Sigmoid colon (tissue), 7 donors: ENCODE results near the gene PLD1. TPM values are rescaled to one million over a fixed set of nuclear protein-coding genes. Genes with fewer than 3 reads are reported as not detected.

Source experiments
- DNase-seq: peaks from one replicate; pipeline ENCODE4 v3.0.0-alpha.2; 2019
- H3K27ac ChIP-seq, 4 donors: fragments of 200-600 bp; sonication (generic); one replicate each; pipeline ENCODE4 v1.5.1; 2016 to 2019; ENCODE audit warnings: mild to moderate bottlenecking in 1 of 4
- H3K27me3 ChIP-seq, 3 donors: fragments of 200-600 bp; sonication (generic); one replicate each; pipeline ENCODE4 v1.5.1; 2019; ENCODE audit warnings: mild to moderate bottlenecking in 1 of 3
- H3K36me3 ChIP-seq, 4 donors: fragments of 200-600 bp; sonication (generic); one replicate each; pipeline ENCODE4 v1.5.1; 2016 to 2019
- H3K4me1 ChIP-seq, 4 donors: fragments of 200-600 bp; sonication (generic); one replicate each; pipeline ENCODE4 v1.5.1; 2017 to 2019
- H3K4me3 ChIP-seq, 4 donors: fragments of 200-600 bp; sonication (generic); one replicate each; pipeline ENCODE4 v1.5.1; 2017 to 2019; ENCODE audit warnings: mild to moderate bottlenecking in 2 of 4, moderate library complexity in 1 of 4
- H3K9me3 ChIP-seq, 4 donors: fragments of 200-600 bp in 3 of 4; sonication (generic) in 3 of 4; one replicate each; pipeline versions ENCODE4 v1.5.1 to v1.6.1; 2013 to 2019
- CTCF ChIP-seq, 4 experiments: fragments of 450-650 bp in 3 of 4; fragments of 200-600 bp in 1 of 4; IDR thresholded peaks; one replicate each; pipeline ENCODE4 v1.5.1; 2016 to 2019; ENCODE audit warnings: antibody characterized with exemption in 4 of 4, mild to moderate bottlenecking in 3 of 4, moderate library complexity in 2 of 4
- EP300 ChIP-seq, 4 donors: sonication (generic); formaldehyde crosslinking; IDR thresholded peaks; one replicate each; pipeline ENCODE4 v1.6.1; 2017; ENCODE audit warnings: antibody characterized with exemption in 4 of 4
- POLR2A ChIP-seq, 2 donors: fragments of 450-650 bp; IDR thresholded peaks; one replicate each; pipeline ENCODE4 v1.6.1; 2016; ENCODE audit warnings: antibody characterized with exemption in 2 of 2, mild to moderate bottlenecking in 2 of 2, moderate library complexity in 2 of 2
- POLR2AphosphoS5 ChIP-seq, 4 donors: sonication (generic); formaldehyde crosslinking; IDR thresholded peaks; one replicate each; pipeline ENCODE4 v1.6.1; 2017; ENCODE audit warnings: antibody characterized with exemption in 4 of 4
- WGBS, 2 donors: extraction: QIAGEN DNeasy Blood & Tissue Kit; methylation state at CpG; one replicate each; pipeline ENCODE4 v1.1.7; 2013; 5-methylcytosine and 5-hydroxymethylcytosine counted together
- intact Hi-C: fragments of 100-400 bp; cut with DNase I; formaldehyde crosslinking; loops from one replicate; pipeline ENCODE4 v1.15.1; 2023
- polyA plus RNA-seq, 3 donors: library from polyadenylated mRNA; stranded (reverse); fragments of 200-250 nt; gene quantifications; one replicate each; pipeline ENCODE4 v1.2.3, GENCODE V29; 2013
- total RNA-seq, 4 donors: library from RNA; depleted of rRNA; stranded (reverse); fragments of >200 nt; gene quantifications; one replicate each; pipeline ENCODE4 v1.1.0, GENCODE V29; 2016
- donor health status: healthy with polysubstance abuse.
- donor health status: Bipolar disorder and iron deficiency.
- donor health status: healthy.

The PLD1 gene
- total and polyA plus RNA-seq, 7 donors = 8.6 to 24.3 (median 12.2) TPM

- Histone ChIP-seq H3K4me3 (no peak overlapping the region), H3K36me3 (no peaks in the 10 kb centered on the region), H3K27me3 (no peaks in the 10 kb centered on the region), H3K9me3 (no peaks in the 10 kb centered on the region), H3K4me1 (peaks cover 0 to 28% (median 16%) of the 10 kb centered on the region in 4 donors), H3K27ac (peak overlapping the region; percentile 63 to 81 (median 63))
- no peak for TF ChIP-seq CTCF (IDR thresholded peaks at IDR 0.05)
- peak; percentile 8 to 26 (median 16) for TF ChIP-seq POLR2AphosphoS5 (IDR thresholded peaks at IDR 0.05)
- no peak for TF ChIP-seq POLR2A (IDR thresholded peaks at IDR 0.05)
- no peak for DNase-seq
- 60 to 76% methylated on average over 6 of the region's 6 CpGs for WGBS, 2 donors
- intact Hi-C loops = no loop called here
These were observed 5.5 kb downstream of the PLD1 start for GRCh38 chr3:171804618-171805389.

GRCh38 chr3:171803044-171803443 is 7.2 kb downstream of the PLD1 start:
- H3K27me3 ChIP-seq = no peaks in the 10 kb centered on the region
- no peak for DNase-seq
- intact Hi-C loops = no loop called here
- 85 to 86% methylated on average over 4 of the region's 4 CpGs for WGBS, 2 donors
- no peak overlapping the region for H3K4me3 ChIP-seq
- no peak for TF ChIP-seq POLR2A (IDR thresholded peaks at IDR 0.05)
- TF ChIP-seq EP300 (IDR thresholded peaks at IDR 0.05) = no peak
- TF ChIP-seq CTCF (IDR thresholded peaks at IDR 0.05) = no peak
- TF ChIP-seq POLR2AphosphoS5 (IDR thresholded peaks at IDR 0.05) = no peak
- no peaks in the 10 kb centered on the region for H3K36me3 ChIP-seq
- H3K9me3 ChIP-seq = no peaks in the 10 kb centered on the region
- peaks cover 0 to 28% (median 10%) of the 10 kb centered on the region in 4 donors for H3K4me1 ChIP-seq
- H3K27ac ChIP-seq = peak overlapping the region; percentile 19 to 67 (median 38)

- WGBS, 2 donors = 35 to 77% methylated on average over 3 of the region's 3 CpGs
- Histone ChIP-seq H3K4me1 (peaks cover 0 to 28% (median 10%) of the 10 kb centered on the region in 4 donors), H3K27me3 (no peaks in the 10 kb centered on the region), H3K9me3 (no peaks in the 10 kb centered on the region), H3K27ac (peak overlapping the region; percentile 19 to 67 (median 38)), H3K4me3 (no peak overlapping the region), H3K36me3 (no peaks in the 10 kb centered on the region)
- TF ChIP-seq CTCF (IDR thresholded peaks at IDR 0.05) (no peak), POLR2AphosphoS5 (IDR thresholded peaks at IDR 0.05) (no peak), EP300 (IDR thresholded peaks at IDR 0.05) (no peak)
- intact Hi-C loops = no loop called here
- no peak for DNase-seq
These were observed 7.7 kb downstream of the PLD1 start for GRCh38 chr3:171802590-171802956.

GRCh38 chr3:171801738-171802589 is 8.3 kb downstream of the PLD1 start:
- peak overlapping the region; percentile 19 to 71 (median 50) for H3K27ac ChIP-seq
- H3K36me3 ChIP-seq = no peaks in the 10 kb centered on the region
- intact Hi-C loops = no loop called here
- H3K4me1 ChIP-seq = peaks cover 0 to 28% (median 10%) of the 10 kb centered on the region in 4 donors
- H3K9me3 ChIP-seq = no peaks in the 10 kb centered on the region
- TF ChIP-seq POLR2AphosphoS5 (IDR thresholded peaks at IDR 0.05) (peak; percentile 21 to 65 (median 61)), POLR2A (IDR thresholded peaks at IDR 0.05) (no peak), EP300 (IDR thresholded peaks at IDR 0.05) (no peak)
- WGBS, 2 donors = 58 to 72% methylated on average over 4 of the region's 4 CpGs
- DNase-seq = no peak
- no peak overlapping the region for H3K4me3 ChIP-seq
- H3K27me3 ChIP-seq = no peaks in the 10 kb centered on the region

- TF ChIP-seq POLR2AphosphoS5 (IDR thresholded peaks at IDR 0.05) = no peak
- TF ChIP-seq EP300 (IDR thresholded peaks at IDR 0.05) = no peak
- no peak for TF ChIP-seq CTCF (IDR thresholded peaks at IDR 0.05)
- H3K4me3 ChIP-seq = no peak overlapping the region
- no peaks in the 10 kb centered on the region for H3K9me3 ChIP-seq
- H3K4me1 ChIP-seq = peaks cover 0 to 23% (median 10%) of the 10 kb centered on the region in 4 donors
- H3K27ac ChIP-seq = no peak overlapping the region
- no peaks in the 10 kb centered on the region for H3K36me3 ChIP-seq
- intact Hi-C loops = no loop called here
- WGBS, 2 donors = 93 to 96% methylated on average over 1 of the region's 1 CpG
- no peak for DNase-seq
- no peaks in the 10 kb centered on the region for H3K27me3 ChIP-seq
These were observed 10.8 kb downstream of the PLD1 start for GRCh38 chr3:171799501-171799900.
